Hepatocyte (in vitro differentiated cells): ENCODE measurements around the gene STK32C. TPM values are rescaled to one million over a fixed set of nuclear protein-coding genes. Genes with fewer than 3 reads are reported as not detected.
"Not testable (repeated sequence)": the region's sequence is repeated elsewhere in the genome, so short reads cannot be mapped to it uniquely, and the experiment has no call there.

Source experiments
- DNase-seq: peaks from one replicate; pipeline ENCODE4 v3.0.0-alpha.2; 2016; ENCODE audit warnings: low spot score
- H2AFZ ChIP-seq: fragments of 200-600 bp; sonication (generic); 2 replicates; pipeline ENCODE4 v1.6.0; 2016; ENCODE audit warnings: antibody characterized with exemption, mild to moderate bottlenecking
- H3K27ac ChIP-seq: fragments of 200-600 bp; sonication (generic); 2 replicates; pipeline ENCODE4 v1.5.1; 2016; ENCODE audit warnings: mild to moderate bottlenecking
- H3K27me3 ChIP-seq: fragments of 200-600 bp; sonication (generic); 2 replicates; pipeline ENCODE4 v1.6.1; 2016
- H3K36me3 ChIP-seq: fragments of 200-600 bp; sonication (generic); replicated peaks from 2 replicates; pipeline ENCODE4 v1.5.1; 2016; ENCODE audit warnings: low read depth; ENCODE audit not compliant: insufficient read depth
- H3K4me1 ChIP-seq: fragments of 200-600 bp; sonication (generic); 2 replicates; pipeline ENCODE4 v1.5.1; 2016; ENCODE audit warnings: mild to moderate bottlenecking, moderate library complexity; ENCODE audit not compliant: insufficient read depth
- H3K4me2 ChIP-seq: fragments of 200-600 bp; sonication (generic); 2 replicates; pipeline ENCODE4 v1.6.0; 2016
- H3K4me3 ChIP-seq: fragments of 200-600 bp; sonication (generic); 2 replicates; pipeline ENCODE4 v1.5.1; 2016; ENCODE audit warnings: mild to moderate bottlenecking
- H3K79me2 ChIP-seq: fragments of 200-600 bp; sonication (generic); 2 replicates; pipeline ENCODE4 v1.6.0; 2017; ENCODE audit warnings: mild to moderate bottlenecking
- H3K9me2 ChIP-seq: fragments of 200-600 bp; sonication (generic); replicated peaks from 2 replicates; pipeline ENCODE4 v1.6.0; 2017; ENCODE audit warnings: mild to moderate bottlenecking; ENCODE audit not compliant: insufficient read depth
- H3K9me3 ChIP-seq: fragments of 200-600 bp; sonication (generic); 2 replicates; pipeline ENCODE4 v1.5.1; 2016; ENCODE audit warnings: low read depth, mild to moderate bottlenecking
- H4K20me1 ChIP-seq: fragments of 200-600 bp; sonication (generic); 2 replicates; pipeline ENCODE4 v1.6.0; 2016; ENCODE audit warnings: mild to moderate bottlenecking; ENCODE audit not compliant: insufficient read depth, poor library complexity, severe bottlenecking
- CTCF ChIP-seq: fragments of 200-600 bp; sonication (generic); IDR thresholded peaks from 2 replicates; pipeline ENCODE4 v1.5.1; 2016; ENCODE audit warnings: antibody characterized with exemption, mild to moderate bottlenecking; ENCODE audit not compliant: poor library complexity
- EZH2 ChIP-seq: fragments of 200-600 bp; sonication (generic); IDR thresholded peaks from 2 replicates; pipeline ENCODE4 v1.6.1; 2016; ENCODE audit warnings: antibody characterized with exemption, mild to moderate bottlenecking, borderline replicate concordance
- EZH2phosphoT487 ChIP-seq: fragments of 200-600 bp; sonication (generic); IDR thresholded peaks from one replicate; pipeline ENCODE4 v1.6.1; 2018; ENCODE audit warnings: antibody characterized with exemption, mild to moderate bottlenecking, low read depth, moderate library complexity; ENCODE audit not compliant: unreplicated experiment, severe bottlenecking
- WGBS: methylation state at CpG from one replicate; pipeline ENCODE4 v1.1.6; 2016; ENCODE audit warnings: low lambda C conversion rate; ENCODE audit errors: missing lambda C conversion rate; 5-methylcytosine and 5-hydroxymethylcytosine counted together
- polyA plus RNA-seq: library from polyadenylated mRNA; unstranded; fragments of >200 nt; fragmentation: Nextera tagmentation; extraction: Ambion mirVana; gene quantifications from 2 replicates; pipeline ENCODE4 v1.2.1, GENCODE V29; 2016
- total RNA-seq: library from RNA; depleted of rRNA; stranded (reverse); fragments of >200 nt; gene quantifications from 2 replicates; pipeline ENCODE4 v1.2.3, GENCODE V29; 2014

Gene STK32C
- total and polyA plus RNA-seq, 2 experiments from 2014 or later: 7.9 to 12.2 TPM

- not testable (repeated sequence) for H3K4me1 ChIP-seq, DNase-seq, H3K27me3 ChIP-seq, H3K27ac ChIP-seq, H2AFZ ChIP-seq, H3K4me3 ChIP-seq, H3K9me2 ChIP-seq, H3K79me2 ChIP-seq, H3K36me3 ChIP-seq, H4K20me1 ChIP-seq, H3K4me2 ChIP-seq, H3K9me3 ChIP-seq
- whole genome bisulfite sequencing: 100% methylated on average over 1 of the region's 7 CpGs
Observed at GRCh38 chr10:132159302-132160230, 148.2 kb downstream of the STK32C start.

GRCh38 chr10:132158823-132159222 lies 148.9 kb downstream of the STK32C start:
- Histone ChIP-seq H3K9me2 (no peaks in the 10 kb centered on the region), H3K4me2 (no peak overlapping the region), H3K9me3 (no peaks in the 10 kb centered on the region), H3K27ac (no peak overlapping the region), H3K4me1 (no peaks in the 10 kb centered on the region), H3K4me3 (no peak overlapping the region), H3K79me2 (no peaks in the 10 kb centered on the region), H4K20me1 (no peaks in the 10 kb centered on the region), H3K36me3 (no peaks in the 10 kb centered on the region), H3K27me3 (peaks cover 5% of the 10 kb centered on the region), H2AFZ (no peak overlapping the region)
- TF ChIP-seq CTCF (no peak), EZH2 (no peak), EZH2phosphoT487 (no peak)
- DNase-seq: no peak
- 100% methylated on average over 1 of the region's 7 CpGs for WGBS

GRCh38 chr10:132158122-132158741 lies 149.5 kb downstream of the STK32C start:
- no peak overlapping the region for H3K27ac ChIP-seq
- H3K9me3 ChIP-seq: no peaks in the 10 kb centered on the region
- 69% methylated on average over 2 of the region's 2 CpGs for WGBS
- no peaks in the 10 kb centered on the region for H3K27me3 ChIP-seq
- H3K9me2 ChIP-seq: no peaks in the 10 kb centered on the region
- no peaks in the 10 kb centered on the region for H3K36me3 ChIP-seq
- no peaks in the 10 kb centered on the region for H3K4me1 ChIP-seq
- H3K4me2 ChIP-seq: no peak overlapping the region
- H2AFZ ChIP-seq: no peak overlapping the region
- H4K20me1 ChIP-seq: no peaks in the 10 kb centered on the region
- H3K4me3 ChIP-seq: no peak overlapping the region
- no peaks in the 10 kb centered on the region for H3K79me2 ChIP-seq
- DNase-seq: no peak
- no peak for TF ChIP-seq EZH2
- no peak for TF ChIP-seq EZH2phosphoT487

Other genes starting within 250 kb of the STK32C start
- 0.10 and 0.32 TPM in 2 replicates for gene JAKMIP3, start 242.0 kb downstream of the STK32C start, total RNA-seq
- gene JAKMIP3, start 242.0 kb downstream of the STK32C start, polyA plus RNA-seq: 0.02 and 0.56 TPM in 2 replicates
- gene DPYSL4, start 121.0 kb downstream of the STK32C start, total RNA-seq: 2.8 and 4.1 TPM in 2 replicates
- 1.8 and 2.1 TPM in 2 replicates for gene DPYSL4, start 121.0 kb downstream of the STK32C start, polyA plus RNA-seq
- 6.8 and 8.3 TPM in 2 replicates for gene LRRC27, start 24.2 kb upstream of the STK32C start, total RNA-seq
- gene LRRC27, start 24.2 kb upstream of the STK32C start, polyA plus RNA-seq: 7.5 and 7.9 TPM in 2 replicates
- gene PWWP2B, start 89.2 kb upstream of the STK32C start, total RNA-seq: 15.1 and 18.0 TPM in 2 replicates
- gene PWWP2B, start 89.2 kb upstream of the STK32C start, polyA plus RNA-seq: 10.7 and 12.7 TPM in 2 replicates
- gene INPP5A, start 229.8 kb upstream of the STK32C start, total RNA-seq: 53.6 and 55.8 TPM in 2 replicates
- gene INPP5A, start 229.8 kb upstream of the STK32C start, polyA plus RNA-seq: 35.1 and 41.2 TPM in 2 replicates